Mucosa of rectum (tissue), 2 donors: ENCODE measurements around the gene C17orf50.
"Not testable (repeated sequence)": the region's sequence is repeated elsewhere in the genome, so short reads cannot be mapped to it uniquely, and the experiment has no call there.

Source experiments
- H3K27ac ChIP-seq, 2 donors: one replicate each; pipeline ENCODE4 v1.7.0; 2013; ENCODE audit warnings: inconsistent platforms in 2 of 2, low read depth in 2 of 2, low read length in 2 of 2
- H3K27me3 ChIP-seq, 2 donors: one replicate each; pipeline ENCODE4 v1.7.0; 2013; ENCODE audit warnings: low read length in 2 of 2; ENCODE audit not compliant: control insufficient read depth in 2 of 2, insufficient read depth in 2 of 2
- H3K36me3 ChIP-seq, 2 donors: one replicate each; pipeline ENCODE4 v1.7.0; 2013; ENCODE audit warnings: low read length in 2 of 2; ENCODE audit not compliant: control insufficient read depth in 2 of 2, insufficient read depth in 2 of 2
- H3K4me1 ChIP-seq, 2 donors: one replicate each; pipeline ENCODE4 v1.7.0; 2013; ENCODE audit warnings: low read length in 2 of 2, mild to moderate bottlenecking in 1 of 2; ENCODE audit not compliant: control insufficient read depth in 2 of 2, insufficient read depth in 2 of 2
- H3K4me3 ChIP-seq, 2 donors: one replicate each; pipeline ENCODE4 v1.7.0; 2013; ENCODE audit warnings: low read length in 2 of 2
- H3K9ac ChIP-seq, 2 donors: one replicate each; pipeline ENCODE4 v1.7.0; 2013; ENCODE audit warnings: low read length in 2 of 2, low read depth in 1 of 2, mild to moderate bottlenecking in 1 of 2
- H3K9me3 ChIP-seq, 2 donors: one replicate each; pipeline ENCODE4 v1.7.0; 2013; ENCODE audit warnings: low read length in 2 of 2; ENCODE audit not compliant: control insufficient read depth in 2 of 2
- donor health status: healthy.
- donor health status: Normal muscosa, but diverticular disease.

C17orf50 gene

GRCh38 chr17:35750526-35751395 lies 9.9 kb upstream of the C17orf50 start:
- H3K27me3 ChIP-seq = peaks cover 16 to 26% of the 10 kb centered on the region in 2 donors
- H3K9me3 ChIP-seq = no peaks in the 10 kb centered on the region
- no peak overlapping the region for H3K27ac ChIP-seq
- no peak overlapping the region for H3K9ac ChIP-seq
- no peaks in the 10 kb centered on the region for H3K36me3 ChIP-seq
- peaks cover 0 to 6% of the 10 kb centered on the region in 2 donors for H3K4me1 ChIP-seq
- H3K4me3 ChIP-seq = no peak overlapping the region

- not testable (repeated sequence) for H3K27ac ChIP-seq, H3K9me3 ChIP-seq, H3K9ac ChIP-seq, H3K4me1 ChIP-seq, H3K4me3 ChIP-seq, H3K36me3 ChIP-seq
- H3K27me3 ChIP-seq = peaks cover 16 to 26% of the 10 kb centered on the region in 2 donors
Measured at GRCh38 chr17:35751541-35751940, 9.1 kb upstream of the C17orf50 start.

- H3K9ac ChIP-seq = no peak overlapping the region
- no peak overlapping the region for H3K4me3 ChIP-seq
- H3K27me3 ChIP-seq = peaks cover 16 to 25% of the 10 kb centered on the region in 2 donors
Measured at GRCh38 chr17:35752471-35752870, 8.2 kb upstream of the C17orf50 start.

GRCh38 chr17:35752945-35753764 lies 7.5 kb upstream of the C17orf50 start, which contains the start of gene GAS2L2:
TSS of gene GAS2L2 (minus strand) at chr17:35753239. CDS start at chr17:35752850, 389 bp downstream.
- Histone ChIP-seq H3K4me1 (peaks cover 0 to 6% of the 10 kb centered on the region in 2 donors), H3K9ac (no peak within 1 kb of the TSS), H3K4me3 (no peak within 1 kb of the TSS), H3K36me3 (no peaks in the 10 kb centered on the region), H3K9me3 (no peaks in the 10 kb centered on the region), H3K27ac (no peak within 1 kb of the TSS), H3K27me3 (peaks cover 16 to 23% of the 10 kb centered on the region in 2 donors)

More at GRCh38 chr17:35752471-35752870, 8.2 kb upstream of the C17orf50 start:
- peaks cover 0 to 6% of the 10 kb centered on the region in 2 donors for H3K4me1 ChIP-seq
- no peaks in the 10 kb centered on the region for H3K9me3 ChIP-seq
- no peak overlapping the region for H3K27ac ChIP-seq
- H3K36me3 ChIP-seq = no peaks in the 10 kb centered on the region

DNA sequence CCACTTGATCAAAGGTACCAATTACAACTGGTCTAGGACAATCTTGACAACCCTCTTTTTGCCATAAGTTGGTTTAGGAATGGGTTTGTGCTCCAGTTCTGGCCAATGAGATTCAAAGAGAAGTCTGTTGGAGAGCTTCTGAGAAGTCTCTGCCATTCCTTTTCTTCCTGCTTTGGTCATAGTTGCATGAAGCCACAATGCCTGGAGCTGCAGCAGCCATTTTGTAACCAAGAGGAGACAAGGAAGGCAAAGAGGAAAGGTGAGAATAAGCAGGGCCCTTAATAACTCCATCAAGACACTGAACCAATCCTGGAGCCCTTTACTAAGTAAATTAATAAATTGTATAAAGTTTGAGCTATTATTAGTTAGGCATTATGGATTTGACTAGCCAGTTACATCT lies 3.4 kb upstream of the C17orf50 start:
- H3K27ac ChIP-seq = no peak overlapping the region
- no peaks in the 10 kb centered on the region for H3K36me3 ChIP-seq
- H3K9me3 ChIP-seq = no peaks in the 10 kb centered on the region
- H3K4me3 ChIP-seq = no peak overlapping the region
- peaks cover 0 to 6% of the 10 kb centered on the region in 2 donors for H3K4me1 ChIP-seq
- H3K9ac ChIP-seq = no peak overlapping the region
- H3K27me3 ChIP-seq = peaks cover 0 to 2% of the 10 kb centered on the region in 2 donors

- Histone ChIP-seq H3K27ac (no peak overlapping the region), H3K9me3 (no peaks in the 10 kb centered on the region), H3K4me1 (peaks cover 7 to 8% of the 10 kb centered on the region in 2 donors)
Measured at GRCh38 chr17:35761601-35762000, 914 bp downstream of the C17orf50 start.

GRCh38 chr17:35763767-35764122 lies 3.1 kb downstream of the C17orf50 start:
- H3K36me3 ChIP-seq = no peaks in the 10 kb centered on the region
- H3K4me1 ChIP-seq = peaks cover 8 to 9% of the 10 kb centered on the region in 2 donors
- H3K4me3 ChIP-seq = peak overlapping the region; percentile 73 to 74
- H3K27ac ChIP-seq = no peak overlapping the region
- H3K9ac ChIP-seq = peak overlapping the region in 1 of 2 donors; percentile 69
- H3K9me3 ChIP-seq = no peaks in the 10 kb centered on the region
- peaks cover 0 to under 1% of the 10 kb centered on the region in 2 donors for H3K27me3 ChIP-seq

More at GRCh38 chr17:35761601-35762000, 914 bp downstream of the C17orf50 start:
- Histone ChIP-seq H3K36me3 (no peaks in the 10 kb centered on the region), H3K27me3 (peaks cover 0 to 2% of the 10 kb centered on the region in 2 donors), H3K4me3 (no peak overlapping the region), H3K9ac (no peak overlapping the region)

DNA sequence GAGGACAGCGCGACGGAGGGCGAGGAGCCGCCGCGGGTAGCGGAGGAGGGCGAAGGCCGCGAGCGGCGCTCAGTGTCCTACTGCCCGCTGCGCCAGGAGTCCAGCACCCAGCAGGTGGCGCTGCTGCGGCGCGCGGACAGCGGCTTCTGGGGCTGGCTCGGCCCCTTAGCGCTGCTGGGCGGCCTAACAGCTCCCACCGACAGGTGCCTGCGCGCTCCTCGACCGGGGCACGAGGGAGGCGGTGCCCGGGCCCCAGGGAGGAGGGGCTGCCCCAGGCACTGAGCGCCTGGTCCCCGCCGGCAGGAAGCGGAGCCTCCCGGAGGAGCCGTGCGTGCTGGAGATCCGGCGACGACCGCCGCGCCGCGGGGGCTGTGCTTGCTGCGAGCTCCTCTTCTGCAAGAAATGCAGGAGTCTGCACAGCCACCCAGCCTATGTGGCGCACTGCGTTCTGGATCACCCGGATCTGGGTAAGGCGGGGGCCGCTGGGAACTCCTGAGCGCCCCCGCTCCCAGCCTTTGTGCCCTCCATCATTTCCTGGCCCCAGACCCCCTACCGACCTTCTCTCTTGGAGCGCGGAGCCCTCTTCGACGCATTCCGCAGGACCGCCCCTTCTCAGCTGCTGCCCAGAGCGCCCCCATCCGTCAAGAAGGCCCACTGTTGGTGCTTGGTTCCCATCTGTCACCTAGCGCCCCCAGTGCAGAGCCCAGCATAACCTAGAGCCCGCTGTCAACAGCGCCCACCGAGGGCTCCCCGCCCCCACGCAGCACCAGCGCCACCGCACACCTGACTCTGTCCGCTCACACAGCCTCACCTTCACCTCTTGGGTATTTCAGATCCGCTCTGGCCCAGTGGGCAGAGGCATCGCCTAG lies 3.7 kb downstream of the C17orf50 start:
- Histone ChIP-seq H3K27ac (peak overlapping the region; percentile 11 to 38), H3K9me3 (no peaks in the 10 kb centered on the region), H3K27me3 (no peaks in the 10 kb centered on the region), H3K4me1 (peaks cover 8 to 9% of the 10 kb centered on the region in 2 donors), H3K4me3 (peak overlapping the region; percentile 73 to 74), H3K36me3 (no peaks in the 10 kb centered on the region), H3K9ac (peak overlapping the region; percentile 47 to 69)

DNA sequence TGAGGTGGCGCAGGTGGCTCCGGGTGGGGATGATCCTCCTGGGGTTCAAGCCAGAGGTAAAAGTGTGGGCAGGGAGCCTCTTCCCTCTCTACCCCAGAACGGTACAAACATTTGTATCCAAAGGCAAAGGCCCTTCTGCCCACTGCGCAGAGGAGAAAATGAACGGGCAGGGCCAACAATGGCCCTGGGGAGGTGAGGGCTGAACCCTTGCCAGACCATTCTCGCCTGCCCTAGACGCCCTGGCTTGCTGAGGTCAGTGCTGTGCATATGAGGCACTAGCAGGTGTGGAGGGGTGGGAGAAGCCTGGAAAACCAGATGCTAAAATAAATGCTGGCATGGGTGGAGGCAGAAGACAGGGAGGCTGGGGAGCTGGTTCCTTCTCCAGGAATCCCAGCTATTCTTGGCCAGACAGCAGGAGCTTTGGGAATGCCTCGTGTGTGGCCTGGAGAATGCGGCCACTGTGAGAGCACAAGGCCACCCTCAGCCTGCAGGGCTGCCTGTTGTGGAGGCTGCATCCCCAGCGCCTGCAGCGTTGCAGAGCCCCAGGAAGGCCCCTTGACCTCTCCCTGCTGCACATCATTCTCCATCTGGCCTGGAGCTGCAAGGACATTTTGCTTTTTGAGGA lies 4.5 kb downstream of the C17orf50 start:
- H3K4me3 ChIP-seq = peak overlapping the region in 1 of 2 donors; percentile 73
- H3K27ac ChIP-seq = no peak overlapping the region
- no peaks in the 10 kb centered on the region for H3K27me3 ChIP-seq
- H3K4me1 ChIP-seq = peaks cover 8 to 9% of the 10 kb centered on the region in 2 donors
- H3K9ac ChIP-seq = no peak overlapping the region
- no peaks in the 10 kb centered on the region for H3K9me3 ChIP-seq
- H3K36me3 ChIP-seq = no peaks in the 10 kb centered on the region
